Measurements from ENCODE around the gene ESM1. TPM values are rescaled to one million over a fixed set of nuclear protein-coding genes. Genes with fewer than 3 reads are reported as not detected.

ESM1 gene
- total RNA-seq, 1 experiment from 2014 or later: not detected

DNA sequence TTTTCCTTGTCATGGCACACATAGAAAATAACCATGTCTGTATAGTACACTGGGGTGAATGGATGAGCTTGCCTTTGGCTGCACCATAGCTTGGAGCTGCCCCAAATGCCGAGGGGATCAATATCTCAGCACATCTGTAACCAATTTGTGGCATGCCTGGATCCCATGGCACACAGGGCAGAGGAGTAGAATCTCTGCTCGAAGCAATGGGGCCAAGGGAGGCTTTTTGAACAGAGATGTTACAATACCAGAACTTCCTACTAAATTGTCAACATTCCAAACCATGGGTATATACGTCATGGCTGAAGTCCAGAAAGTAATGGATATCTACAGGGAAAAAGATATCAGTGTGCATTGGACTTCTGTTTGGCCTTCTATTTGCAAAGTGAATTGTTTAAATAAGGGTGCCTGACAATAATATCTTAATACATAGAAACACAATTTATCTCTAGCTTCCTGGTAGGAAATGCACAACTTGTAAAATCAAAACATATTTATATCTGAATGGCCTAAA lies 39.0 kb downstream of the ESM1 start:
- H3K9me3 Mint-ChIP-seq (ENCODE audit: unreplicated experiment): no peaks in the 10 kb centered on the region
- DNase-seq: no peak
- H3K4me1 Mint-ChIP-seq (ENCODE audit: low read depth, unreplicated experiment): no peaks in the 10 kb centered on the region
- no peaks in the 10 kb centered on the region for H3K4me1 ChIP-seq
- H3K27me3 ChIP-seq (replicated peaks; ENCODE audit: control insufficient read depth, insufficient read depth, low read length): no peaks in the 10 kb centered on the region
- no TSS peak for BruUV-seq (replicated peaks)
- H3K27ac Mint-ChIP-seq (ENCODE audit: unreplicated experiment): no peak overlapping the region
- POLR2A ChIA-PET: interaction anchor here (0.6 kb wide), 1 partner anchor 368 kb away, joined by 3 read pairs; no protein-coding TSS in a partner anchor
- no peak overlapping the region for H3K4me3 Mint-ChIP-seq (ENCODE audit: unreplicated experiment)
- peaks cover 26% of the 10 kb centered on the region for H3K27me3 Mint-ChIP-seq (ENCODE audit: insufficient read depth, unreplicated experiment)
- TF ChIP-seq, protein P1, sequence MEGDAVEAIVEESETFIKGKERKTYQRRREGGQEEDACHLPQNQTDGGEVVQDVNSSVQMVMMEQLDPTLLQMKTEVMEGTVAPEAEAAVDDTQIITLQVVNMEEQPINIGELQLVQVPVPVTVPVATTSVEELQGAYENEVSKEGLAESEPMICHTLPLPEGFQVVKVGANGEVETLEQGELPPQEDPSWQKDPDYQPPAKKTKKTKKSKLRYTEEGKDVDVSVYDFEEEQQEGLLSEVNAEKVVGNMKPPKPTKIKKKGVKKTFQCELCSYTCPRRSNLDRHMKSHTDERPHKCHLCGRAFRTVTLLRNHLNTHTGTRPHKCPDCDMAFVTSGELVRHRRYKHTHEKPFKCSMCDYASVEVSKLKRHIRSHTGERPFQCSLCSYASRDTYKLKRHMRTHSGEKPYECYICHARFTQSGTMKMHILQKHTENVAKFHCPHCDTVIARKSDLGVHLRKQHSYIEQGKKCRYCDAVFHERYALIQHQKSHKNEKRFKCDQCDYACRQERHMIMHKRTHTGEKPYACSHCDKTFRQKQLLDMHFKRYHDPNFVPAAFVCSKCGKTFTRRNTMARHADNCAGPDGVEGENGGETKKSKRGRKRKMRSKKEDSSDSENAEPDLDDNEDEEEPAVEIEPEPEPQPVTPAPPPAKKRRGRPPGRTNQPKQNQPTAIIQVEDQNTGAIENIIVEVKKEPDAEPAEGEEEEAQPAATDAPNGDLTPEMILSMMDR (IDR thresholded peaks at IDR 0.05; ENCODE audit: insufficient read depth in 1 of 2, low read depth in 1 of 2, low read length in 1 of 2, severe bottlenecking in 1 of 2, unreplicated experiment in 1 of 2): no peak
- H3K36me3 Mint-ChIP-seq (ENCODE audit: insufficient read depth, unreplicated experiment): no peaks in the 10 kb centered on the region
- H3K4me3 ChIP-seq (ENCODE audit: low read depth, low read length): no peak overlapping the region
- H3K36me3 ChIP-seq (ENCODE audit: control insufficient read depth, insufficient read depth, low read length): no peaks in the 10 kb centered on the region
- no peaks in the 10 kb centered on the region for H3K9me3 ChIP-seq
- CTCF ChIA-PET: no interaction called here
- intact Hi-C loops (cut with micrococcal nuclease; ENCODE audit: unreplicated experiment): no loop called here

- peak in 1 of 2 experiments; percentile 10 for DNase-seq
- intact Hi-C loops (cut with micrococcal nuclease; ENCODE audit: unreplicated experiment): loop anchor here (1.0 kb wide), 1 partner anchor 202 kb away; no protein-coding TSS in a partner anchor
- Mint-ChIP-seq H3K4me3 (ENCODE audit: unreplicated experiment) (no peak overlapping the region), H3K36me3 (ENCODE audit: insufficient read depth, unreplicated experiment) (no peaks in the 10 kb centered on the region), H3K27me3 (ENCODE audit: insufficient read depth, unreplicated experiment) (peaks cover 20% of the 10 kb centered on the region), H3K9me3 (ENCODE audit: unreplicated experiment) (no peaks in the 10 kb centered on the region), H3K4me1 (ENCODE audit: low read depth, unreplicated experiment) (no peaks in the 10 kb centered on the region), H3K27ac (ENCODE audit: unreplicated experiment) (no peak overlapping the region)
- Histone ChIP-seq H3K9me3 (no peaks in the 10 kb centered on the region), H3K36me3 (ENCODE audit: control insufficient read depth, insufficient read depth, low read length) (no peaks in the 10 kb centered on the region), H3K4me3 (ENCODE audit: low read depth, low read length) (no peak overlapping the region), H3K4me1 (no peaks in the 10 kb centered on the region), H3K27me3 (replicated peaks; ENCODE audit: control insufficient read depth, insufficient read depth, low read length) (no peaks in the 10 kb centered on the region)
- BruUV-seq (replicated peaks): no TSS peak
- TF ChIP-seq, protein P1 (IDR thresholded peaks at IDR 0.05; ENCODE audit: insufficient read depth in 1 of 2, low read depth in 1 of 2, low read length in 1 of 2, severe bottlenecking in 1 of 2, unreplicated experiment in 1 of 2): peak; percentile 60 to 76
- CTCF ChIA-PET: interaction anchor here (0.7 to 2.2 kb wide), 15 partner anchors 13 to 215 kb away, joined by 3 to 42 read pairs (median 4); partner anchors contain the start of gene GPX8
- POLR2A ChIA-PET: interaction anchor here (0.6 kb wide), 1 partner anchor 634 kb away, joined by 3 read pairs; the partner anchor contains the start of gene ARL15
These were observed 41.0 kb downstream of the ESM1 start for GRCh38 chr5:54944364-54944763.

DNA sequence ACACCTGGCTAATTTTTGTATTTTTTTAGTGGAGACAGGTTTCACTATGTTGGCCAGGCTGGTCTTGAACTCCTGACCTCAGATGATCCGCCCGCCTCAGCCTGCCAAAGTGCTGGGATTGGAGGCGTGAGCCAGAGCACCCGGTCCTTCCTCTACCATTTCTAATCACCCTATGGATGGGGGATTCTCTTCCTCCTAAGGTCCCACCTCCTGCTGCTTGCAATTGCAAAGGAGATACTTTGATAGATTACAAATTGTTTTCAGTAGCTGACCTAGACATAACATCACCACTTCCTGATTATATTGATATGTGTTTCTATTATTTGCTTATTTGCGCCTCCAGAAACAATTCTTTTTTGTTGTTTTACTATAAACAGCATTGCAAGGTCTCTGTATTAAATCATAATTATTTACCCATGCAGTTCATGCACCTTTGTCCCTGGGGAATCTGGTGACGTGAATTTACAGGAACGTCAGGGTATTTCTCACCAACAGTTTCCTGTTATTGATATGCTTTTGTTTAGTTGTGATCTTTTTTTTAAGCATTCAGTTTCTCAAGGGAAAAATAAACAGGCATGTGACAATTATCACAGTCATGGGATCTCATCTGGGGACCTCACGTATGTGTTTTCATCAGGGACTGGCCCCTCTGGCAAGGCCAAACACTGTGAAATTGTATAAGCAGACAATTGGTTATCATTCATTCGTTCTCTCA lies 43.2 kb downstream of the ESM1 start:
- Mint-ChIP-seq H3K4me1 (ENCODE audit: low read depth, unreplicated experiment) (no peaks in the 10 kb centered on the region), H3K27me3 (ENCODE audit: insufficient read depth, unreplicated experiment) (peaks cover 13% of the 10 kb centered on the region), H3K4me3 (ENCODE audit: unreplicated experiment) (no peak overlapping the region), H3K9me3 (ENCODE audit: unreplicated experiment) (no peaks in the 10 kb centered on the region), H3K27ac (ENCODE audit: unreplicated experiment) (no peak overlapping the region), H3K36me3 (ENCODE audit: insufficient read depth, unreplicated experiment) (no peaks in the 10 kb centered on the region)
- Histone ChIP-seq H3K27me3 (replicated peaks; ENCODE audit: control insufficient read depth, insufficient read depth, low read length) (no peaks in the 10 kb centered on the region), H3K9me3 (no peaks in the 10 kb centered on the region), H3K4me1 (no peaks in the 10 kb centered on the region), H3K4me3 (ENCODE audit: low read depth, low read length) (no peak overlapping the region), H3K36me3 (ENCODE audit: control insufficient read depth, insufficient read depth, low read length) (no peaks in the 10 kb centered on the region)
- TF ChIP-seq, protein P1 (IDR thresholded peaks at IDR 0.05; ENCODE audit: insufficient read depth in 1 of 2, low read depth in 1 of 2, low read length in 1 of 2, severe bottlenecking in 1 of 2, unreplicated experiment in 1 of 2): no peak
- ChIA-PET POLR2A (no interaction called here), CTCF (interaction anchor here (0.6 kb wide), 1 partner anchor 224 kb away, joined by 3 read pairs; no protein-coding TSS in a partner anchor)
- DNase-seq: no peak
- no TSS peak for BruUV-seq (replicated peaks)
- intact Hi-C loops (cut with micrococcal nuclease; ENCODE audit: unreplicated experiment): no loop called here
